ENCODE data around the gene MAML3.

MAML3 gene

DNA sequence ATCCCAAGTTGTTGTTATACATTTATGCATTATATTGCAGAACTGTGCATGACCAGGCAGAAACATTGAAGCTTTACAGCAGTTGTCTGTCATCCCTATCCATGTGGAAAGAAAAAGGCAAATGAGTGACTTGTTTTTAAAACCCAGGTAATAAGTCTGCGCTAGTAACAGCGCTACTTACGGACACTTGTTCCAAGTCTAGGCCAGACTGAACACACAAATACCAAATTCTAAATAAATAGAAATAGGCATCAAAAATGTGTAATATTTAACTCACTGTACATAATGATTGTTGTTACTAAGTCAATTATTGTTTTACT lies 548 bp upstream of the MAML3 start:
- DNase-seq = no peak

GRCh38 chr4:140153419-140153717 lies 616 bp downstream of the MAML3 start:
- DNase-seq = peak in 1 of 14 donors; percentile 54

- DNase-seq = peak in 12 of 14 donors; percentile 21 to 74 (median 54)
Measured at GRCh38 chr4:140152751-140153418, 1.1 kb downstream of the MAML3 start.

- DNase-seq = peak in 11 of 14 donors; percentile 10 to 90 (median 78)
Measured at GRCh38 chr4:140152013-140152703, 1.8 kb downstream of the MAML3 start.

DNA sequence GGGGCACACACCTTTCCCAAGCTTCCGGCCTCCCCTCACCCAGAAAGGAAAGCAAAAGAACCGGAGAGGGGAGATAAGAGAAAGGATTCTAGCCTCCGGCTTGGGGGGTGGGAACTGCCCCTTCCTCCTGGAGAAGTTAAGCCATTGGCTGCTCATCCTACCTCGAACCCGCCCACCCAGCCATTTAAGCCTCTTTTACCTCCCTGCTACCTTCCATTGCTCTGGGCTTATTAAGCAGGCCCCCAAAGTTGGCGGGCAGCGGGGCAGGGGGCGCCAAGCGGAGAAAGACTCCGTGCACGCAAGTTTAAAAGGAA lies 2.3 kb downstream of the MAML3 start:
- DNase-seq = peak in 10 of 14 donors; percentile 60 to 90 (median 76)

GRCh38 chr4:140150886-140151698 lies 2.9 kb downstream of the MAML3 start:
- DNase-seq = peak; percentile 51 to 94 (median 81)

- peak in 2 of 14 donors; percentile 56 to 82 for DNase-seq
Measured at GRCh38 chr4:140150636-140150885, 3.4 kb downstream of the MAML3 start.

DNA sequence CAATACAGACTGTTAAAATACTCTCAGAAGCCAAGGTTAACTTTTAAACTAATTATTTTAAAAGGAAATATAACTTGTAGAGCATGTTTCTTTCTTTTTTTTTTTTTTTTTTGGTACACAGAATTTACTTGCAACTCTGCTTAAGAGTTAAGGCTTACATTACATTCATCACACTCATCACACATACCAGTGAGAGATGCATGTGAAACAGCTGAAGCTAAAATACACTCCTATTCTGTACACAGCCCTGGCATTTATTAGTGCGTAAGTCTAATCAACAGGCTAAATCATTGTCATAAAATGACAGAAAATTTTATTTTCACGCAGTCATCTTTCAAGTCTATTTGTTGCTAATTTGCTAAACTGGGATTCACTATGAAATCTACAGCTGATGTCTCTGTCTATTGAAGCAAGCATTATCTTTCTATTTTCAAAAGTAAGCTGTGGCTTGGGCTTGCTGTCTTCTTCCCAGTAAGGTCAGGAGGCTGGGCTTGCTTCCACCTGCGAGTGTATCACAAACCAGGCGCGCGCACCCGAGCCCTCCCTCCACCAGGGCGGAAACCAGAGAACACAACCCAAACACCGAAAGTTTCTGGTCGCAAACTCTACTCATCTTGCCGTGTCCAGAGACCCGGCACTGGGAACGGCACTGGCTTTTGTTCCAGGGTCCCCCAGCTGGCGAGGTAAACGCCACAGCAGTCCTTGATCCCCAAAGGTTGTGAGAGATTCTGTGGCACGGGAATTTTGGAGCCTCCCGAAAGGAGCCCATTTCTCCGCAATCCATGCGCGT lies 3.9 kb downstream of the MAML3 start:
- peak in 11 of 14 donors; percentile 38 to 82 (median 63) for DNase-seq

- DNase-seq = no peak
Measured at GRCh38 chr4:140144050-140144449, 9.9 kb downstream of the MAML3 start.

- DNase-seq = no peak
Measured at GRCh38 chr4:140141210-140141835, 12.7 kb downstream of the MAML3 start.

GRCh38 chr4:140140566-140140965 lies 13.4 kb downstream of the MAML3 start:
- no peak for DNase-seq

DNA sequence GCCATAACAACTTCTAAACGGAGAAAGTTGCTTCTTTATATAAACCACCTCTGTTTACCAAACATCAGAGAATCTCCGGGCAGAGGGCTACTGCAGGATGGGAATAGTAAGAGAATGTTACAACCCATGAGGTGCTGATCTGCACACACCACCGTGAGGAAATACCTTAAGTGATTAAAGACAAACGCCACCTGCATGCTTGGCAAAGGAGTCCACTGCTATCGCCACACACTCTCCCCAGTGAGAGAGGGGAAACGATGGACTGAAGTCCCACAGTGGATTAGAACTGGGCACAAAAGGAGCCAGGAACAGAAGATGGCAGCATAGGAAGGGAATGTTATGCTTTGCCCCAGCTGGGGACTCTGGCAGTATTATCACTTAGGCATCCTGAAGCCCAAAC lies 15.6 kb downstream of the MAML3 start:
- DNase-seq = no peak

GRCh38 chr4:140137671-140138070 lies 16.3 kb downstream of the MAML3 start:
- no peak for DNase-seq

- DNase-seq = no peak
Measured at GRCh38 chr4:140136509-140136908, 17.5 kb downstream of the MAML3 start.

GRCh38 chr4:140135529-140136088 lies 18.4 kb downstream of the MAML3 start:
- peak in 5 of 14 donors; percentile 11 to 55 (median 18) for DNase-seq

DNA sequence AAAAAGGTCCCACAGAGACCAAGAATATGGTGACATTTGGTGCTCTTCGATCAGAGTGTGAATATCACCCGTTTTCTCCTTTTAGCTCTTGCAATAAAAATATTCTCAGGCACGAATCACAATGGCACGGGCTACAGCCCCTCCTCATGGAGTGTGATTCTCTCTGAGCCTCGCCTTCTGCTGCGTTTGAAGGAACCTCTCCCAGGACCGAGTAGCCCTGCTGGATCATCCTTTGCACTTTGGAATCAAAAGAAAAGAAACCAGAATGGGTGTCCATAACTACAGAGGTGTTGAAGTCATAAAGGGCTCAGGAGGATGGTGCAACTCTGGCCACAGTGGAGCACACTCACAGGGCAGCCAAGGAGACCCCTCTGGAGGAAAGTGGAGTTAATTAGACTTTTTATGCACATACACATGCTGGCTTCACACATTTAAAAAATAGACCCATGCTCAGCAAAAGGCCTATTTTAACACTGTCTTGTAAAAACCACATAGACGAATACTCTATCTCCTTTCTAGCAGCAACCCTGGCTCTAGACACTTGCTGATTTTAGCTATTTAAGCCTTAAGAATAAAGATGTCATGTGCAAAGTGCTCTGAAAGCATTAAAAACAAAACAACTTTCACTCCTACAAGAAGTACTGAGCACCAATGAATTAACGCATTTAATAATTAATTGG lies 19.1 kb downstream of the MAML3 start:
- no peak for DNase-seq

GRCh38 chr4:140133576-140133975 lies 20.4 kb downstream of the MAML3 start:
- DNase-seq = no peak

GRCh38 chr4:140131675-140132229 lies 22.2 kb downstream of the MAML3 start:
- DNase-seq = no peak

GRCh38 chr4:140130677-140131076 lies 23.3 kb downstream of the MAML3 start:
- no peak for DNase-seq

- peak in 1 of 14 donors; percentile 78 for DNase-seq
Measured at GRCh38 chr4:140127422-140127821, 26.6 kb downstream of the MAML3 start.

DNA sequence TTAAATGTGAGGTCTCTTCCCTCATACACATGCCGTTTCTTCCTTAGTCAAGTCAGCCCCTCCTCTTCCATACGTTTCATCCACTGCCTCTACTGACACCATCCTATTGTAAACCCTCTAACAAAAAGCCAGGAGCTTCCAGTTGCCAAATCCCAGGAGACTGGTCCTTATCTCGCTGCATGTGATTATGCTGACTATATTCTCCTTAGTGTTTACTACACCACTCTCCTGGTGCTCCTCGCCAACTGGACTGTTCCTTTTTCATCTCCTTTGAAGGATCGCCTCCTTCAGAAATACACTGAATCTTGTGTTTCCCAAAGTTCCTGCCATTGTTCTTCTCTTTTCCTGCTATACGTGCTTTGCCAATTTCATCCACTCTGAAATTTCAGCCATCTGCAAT lies 27.7 kb downstream of the MAML3 start:
- DNase-seq = no peak

All from C1 segment of cervical spinal cord (tissue), 14 donors.